Measurements from ENCODE around the gene UBA3. TPM values are rescaled to one million over a fixed set of nuclear protein-coding genes. Genes with fewer than 3 reads are reported as not detected.

UBA3 gene
- total RNA-seq, 6 donors from 2014 or later, result 36.8 to 71.9 (median 50.5) TPM

DNA sequence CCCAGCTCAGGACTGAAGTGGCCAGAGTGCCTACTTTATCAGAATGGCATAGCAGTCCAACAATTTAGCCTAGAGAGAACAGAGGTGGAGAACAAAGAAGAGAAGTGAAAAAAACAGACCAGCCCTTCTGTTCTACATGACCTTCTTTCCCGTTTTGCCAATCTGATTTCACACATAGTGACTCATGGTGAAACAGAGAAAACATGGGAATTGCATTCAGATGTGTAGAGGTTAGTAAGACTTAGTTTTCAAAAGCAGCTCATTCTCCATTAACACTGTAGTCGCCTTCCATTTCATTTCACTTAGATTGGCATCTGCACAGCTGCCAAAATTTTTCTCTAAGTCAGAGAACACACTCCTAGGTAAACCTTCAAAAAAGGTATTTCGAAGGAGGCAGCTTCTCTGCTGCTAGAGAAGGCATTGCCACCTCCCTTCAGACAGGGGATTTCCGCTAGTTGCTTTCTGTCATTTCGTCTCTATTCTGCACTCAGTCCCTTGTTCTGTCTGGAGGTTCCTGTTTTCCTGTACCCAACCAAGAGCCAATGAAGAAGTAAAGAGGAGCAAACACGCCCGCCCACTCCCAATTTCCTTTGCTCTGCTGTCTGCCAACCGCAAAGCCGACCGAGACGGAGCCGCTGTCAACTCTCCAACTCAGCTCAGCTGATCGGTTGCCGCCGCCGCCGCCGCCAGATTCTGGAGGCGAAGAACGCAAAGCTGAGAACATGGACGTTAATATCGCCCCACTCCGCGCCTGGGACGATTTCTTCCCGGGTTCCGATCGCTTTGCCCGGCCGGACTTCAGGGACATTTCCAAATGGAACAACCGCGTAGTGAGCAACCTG is 4.4 kb upstream of the UBA3 start, which contains the start of gene ARL6IP5:
TSS of gene ARL6IP5 (plus strand) at position 612 of the 842 bp plus-strand sequence. CDS start at position 723, 111 bp downstream.
- Histone ChIP-seq H3K4me3 (peak within 1 kb of the TSS; percentile 56 to 91 (median 88)), H3K27ac (peak within 1 kb of the TSS; percentile 93 to 96 (median 94)), H3K4me1 (peaks cover 58 to 74% (median 65%) of the 10 kb centered on the region in 4 donors), H3K27me3 (no peaks in the 10 kb centered on the region), H3K36me3 (no peaks in the 10 kb centered on the region), H3K9me3 (no peaks in the 10 kb centered on the region)
- WGBS, 2 donors, result 0 to 5% methylated on average over 7 to 32 of the region's 32 CpGs
- peak; percentile 97 to 98 for DNase-seq
- TF ChIP-seq POLR2AphosphoS5 (IDR thresholded peaks at IDR 0.05) (peak; percentile 47 to 88), EP300 (IDR thresholded peaks at IDR 0.05) (peak in 1 of 4 donors; percentile 45), POLR2A (IDR thresholded peaks at IDR 0.05) (peak in 2 of 4 donors; percentile 51 to 82)
- TF ChIP-seq, protein P1, sequence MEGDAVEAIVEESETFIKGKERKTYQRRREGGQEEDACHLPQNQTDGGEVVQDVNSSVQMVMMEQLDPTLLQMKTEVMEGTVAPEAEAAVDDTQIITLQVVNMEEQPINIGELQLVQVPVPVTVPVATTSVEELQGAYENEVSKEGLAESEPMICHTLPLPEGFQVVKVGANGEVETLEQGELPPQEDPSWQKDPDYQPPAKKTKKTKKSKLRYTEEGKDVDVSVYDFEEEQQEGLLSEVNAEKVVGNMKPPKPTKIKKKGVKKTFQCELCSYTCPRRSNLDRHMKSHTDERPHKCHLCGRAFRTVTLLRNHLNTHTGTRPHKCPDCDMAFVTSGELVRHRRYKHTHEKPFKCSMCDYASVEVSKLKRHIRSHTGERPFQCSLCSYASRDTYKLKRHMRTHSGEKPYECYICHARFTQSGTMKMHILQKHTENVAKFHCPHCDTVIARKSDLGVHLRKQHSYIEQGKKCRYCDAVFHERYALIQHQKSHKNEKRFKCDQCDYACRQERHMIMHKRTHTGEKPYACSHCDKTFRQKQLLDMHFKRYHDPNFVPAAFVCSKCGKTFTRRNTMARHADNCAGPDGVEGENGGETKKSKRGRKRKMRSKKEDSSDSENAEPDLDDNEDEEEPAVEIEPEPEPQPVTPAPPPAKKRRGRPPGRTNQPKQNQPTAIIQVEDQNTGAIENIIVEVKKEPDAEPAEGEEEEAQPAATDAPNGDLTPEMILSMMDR (IDR thresholded peaks at IDR 0.05), result no peak
- peak; percentile 89 to 92 for ATAC-seq (ENCODE audit: low FRiP score in 2 of 2)

DNA sequence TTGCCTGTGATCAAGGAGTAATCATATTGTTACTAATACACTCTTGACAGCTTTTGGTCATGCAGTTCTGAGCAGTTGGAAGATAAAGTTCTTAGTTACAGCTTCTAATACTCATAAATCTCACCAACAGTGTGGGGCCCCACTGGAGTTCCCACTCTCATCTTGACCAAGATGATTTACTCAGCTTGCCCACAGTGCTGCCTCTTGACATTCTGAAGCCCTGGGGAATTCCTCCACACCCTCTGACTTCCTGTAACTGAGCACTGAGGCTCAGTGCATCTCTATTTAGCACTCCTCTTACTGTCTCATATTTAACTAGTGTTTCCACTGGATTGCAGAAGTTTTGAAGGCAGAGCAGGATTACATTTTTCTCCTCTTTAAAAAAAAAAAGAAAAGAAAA is 2.6 kb upstream of the UBA3 start:
- Histone ChIP-seq H3K27me3 (no peaks in the 10 kb centered on the region), H3K4me1 (peaks cover 54 to 74% (median 63%) of the 10 kb centered on the region in 4 donors), H3K36me3 (no peaks in the 10 kb centered on the region), H3K27ac (peak overlapping the region; percentile 61 to 96 (median 93)), H3K9me3 (no peaks in the 10 kb centered on the region), H3K4me3 (no peak overlapping the region)
- TF ChIP-seq POLR2A (IDR thresholded peaks at IDR 0.05), result peak in 1 of 4 donors; percentile 29
- TF ChIP-seq, protein P1 (IDR thresholded peaks at IDR 0.05), result no peak
- TF ChIP-seq EP300 (IDR thresholded peaks at IDR 0.05), result peak in 1 of 4 donors; percentile 27
- peak; percentile 45 for TF ChIP-seq POLR2AphosphoS5 (IDR thresholded peaks at IDR 0.05)
- ATAC-seq (ENCODE audit: low FRiP score in 2 of 2), result no peak
- peak in 1 of 2 donors; percentile 84 for DNase-seq

DNA sequence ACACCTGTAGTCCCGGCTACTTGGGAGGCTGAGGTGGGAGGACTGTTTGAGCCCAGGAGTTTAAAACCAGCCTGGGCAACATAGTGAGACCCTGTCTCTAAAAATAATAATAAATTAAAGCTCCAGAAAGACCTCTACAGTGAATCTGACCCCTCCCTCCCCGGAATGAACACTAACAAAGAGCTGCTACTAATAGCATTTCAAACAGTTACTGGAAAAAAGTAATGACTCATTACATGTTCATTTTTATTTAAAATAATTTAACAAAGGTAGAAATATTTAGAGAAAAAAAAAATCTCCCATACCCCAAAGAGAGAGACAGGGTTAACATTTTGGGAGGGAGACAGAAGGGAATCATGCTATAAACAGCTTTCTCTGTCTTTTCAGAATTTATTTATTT is 2.2 kb upstream of the UBA3 start:
- H3K4me1 ChIP-seq, result peaks cover 50 to 72% (median 62%) of the 10 kb centered on the region in 4 donors

DNA sequence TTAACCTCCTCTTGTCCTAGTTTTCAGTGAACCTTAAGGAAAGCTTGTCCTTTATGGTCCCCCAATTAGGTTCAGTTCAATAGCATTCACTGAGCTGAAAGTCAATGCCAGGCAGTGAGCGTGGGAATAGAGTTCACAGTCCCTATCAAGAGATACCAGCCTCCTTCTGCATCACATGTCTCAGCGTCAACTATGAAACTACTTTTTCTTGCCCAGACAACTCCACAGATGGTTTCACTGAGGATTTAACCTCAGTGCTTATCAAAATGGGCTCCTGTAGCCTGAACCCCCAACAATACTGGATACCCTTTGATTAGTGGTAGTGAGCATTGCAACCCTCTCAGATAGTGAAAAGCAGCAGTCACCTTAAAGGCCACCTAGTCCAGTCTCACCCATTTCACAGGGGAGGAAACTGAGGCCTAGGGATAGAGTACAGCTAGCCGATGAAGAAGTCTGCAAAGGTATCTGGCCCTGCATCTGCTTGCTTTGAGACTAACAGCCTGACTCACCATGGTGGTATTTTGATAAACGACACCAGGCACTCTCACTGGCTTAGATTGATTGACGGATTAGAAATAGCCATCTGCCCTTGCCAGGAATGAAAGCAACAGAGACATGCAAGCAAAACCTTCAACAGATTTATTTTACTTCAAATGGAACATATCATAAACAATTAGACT is 1.6 kb upstream of the UBA3 start:
- Histone ChIP-seq H3K27me3 (no peaks in the 10 kb centered on the region), H3K9me3 (no peaks in the 10 kb centered on the region), H3K4me1 (peaks cover 43 to 66% (median 56%) of the 10 kb centered on the region in 4 donors), H3K27ac (peak overlapping the region; percentile 61 to 96 (median 93)), H3K4me3 (no peak overlapping the region), H3K36me3 (no peaks in the 10 kb centered on the region)
- DNase-seq (no peak), ATAC-seq (ENCODE audit: low FRiP score in 2 of 2) (no peak)
- 70 to 84% methylated on average over 5 of the region's 5 CpGs for WGBS, 2 donors
- TF ChIP-seq POLR2AphosphoS5 (IDR thresholded peaks at IDR 0.05), result no peak

More for the DNA sequence above, 2.2 kb upstream of the UBA3 start:
- H3K9me3 ChIP-seq, result no peaks in the 10 kb centered on the region
- H3K27ac ChIP-seq, result peak overlapping the region; percentile 61 to 96 (median 93)
- DNase-seq, result no peak
- no peak for ATAC-seq (ENCODE audit: low FRiP score in 2 of 2)
- no peaks in the 10 kb centered on the region for H3K36me3 ChIP-seq
- WGBS, 2 donors, result 39 to 66% methylated on average over 2 of the region's 2 CpGs
- H3K4me3 ChIP-seq, result no peak overlapping the region
- TF ChIP-seq POLR2A (IDR thresholded peaks at IDR 0.05) (no peak), EP300 (IDR thresholded peaks at IDR 0.05) (no peak), POLR2AphosphoS5 (IDR thresholded peaks at IDR 0.05) (no peak)
- TF ChIP-seq, protein P1 (IDR thresholded peaks at IDR 0.05), result no peak
- no peaks in the 10 kb centered on the region for H3K27me3 ChIP-seq
